HepG2 (cell line): Measurements from ENCODE around the gene KCNJ6.

Source experiments
- CTCF ChIP-seq: sonication (generic); formaldehyde crosslinking; IDR thresholded peaks from 2 replicates; pipeline ENCODE4 v1.5.0; 2020; ENCODE audit warnings: mild to moderate bottlenecking, missing genetic modification reagents, moderate library complexity
- SNRNP70 ChIP-seq: fragments of 200-400 bp; formaldehyde crosslinking; IDR thresholded peaks from 2 replicates; pipeline ENCODE4 v1.6.1; 2017; ENCODE audit warnings: mild to moderate bottlenecking, low read depth, low read length, moderate library complexity
- YY1 ChIP-seq: IDR thresholded peaks from 2 replicates; pipeline ENCODE4 v1.6.1; 2011; ENCODE audit warnings: low read length, low read depth, moderate library complexity, mild to moderate bottlenecking; ENCODE audit not compliant: insufficient read depth, insufficient replicate concordance
- ZFP82 ChIP-seq: sonication (generic); formaldehyde crosslinking; IDR thresholded peaks from 2 replicates; pipeline ENCODE4 v1.5.1; 2020; ENCODE audit warnings: mild to moderate bottlenecking, missing genetic modification reagents, borderline replicate concordance

GRCh38 chr21:37921091-37921490, 4.8 kb upstream of the KCNJ6 start:
- TF ChIP-seq ZFP82, result no peak
- no peak for TF ChIP-seq YY1
- TF ChIP-seq SNRNP70, result no peak
- no peak for TF ChIP-seq CTCF (CRISPR knock-in tag)
